Esophagus muscularis mucosa (tissue), 4 donors: Measurements from ENCODE around the gene SLC29A2. TPM values are rescaled to one million over a fixed set of nuclear protein-coding genes. Genes with fewer than 3 reads are reported as not detected.
A peak's percentile ranks its signal among the peaks of the same experiment; 100 is the strongest.

Experiments
- DNase-seq: peaks from one replicate; pipeline ENCODE4 v3.0.0-alpha.2; 2017; ENCODE audit errors: extremely low spot score
- H3K27ac ChIP-seq, 4 donors: fragments of 200-600 bp; sonication (generic); replicated peaks in 1 of 4; 1 replicate in 3 of 4; 2 replicates in 1 of 4; pipeline ENCODE4 v1.5.1; 2016 to 2019; ENCODE audit warnings: mild to moderate bottlenecking in 1 of 4
- H3K27me3 ChIP-seq, 4 donors: fragments of 200-600 bp; sonication (generic); one replicate each; pipeline versions ENCODE4 v1.5.1 to v1.6.0; 2016 to 2019
- H3K36me3 ChIP-seq, 4 donors: fragments of 200-600 bp; sonication (generic); one replicate each; pipeline ENCODE4 v1.5.1; 2016 to 2019
- H3K4me1 ChIP-seq, 4 donors: fragments of 200-600 bp; sonication (generic); one replicate each; pipeline ENCODE4 v1.5.1; 2016 to 2019
- H3K4me3 ChIP-seq, 4 donors: fragments of 200-600 bp; sonication (generic); 1 replicate in 2 of 4; 2 replicates in 2 of 4; pipeline ENCODE4 v1.5.1; 2016 to 2019; ENCODE audit warnings: mild to moderate bottlenecking in 4 of 4, moderate library complexity in 1 of 4
- H3K9me3 ChIP-seq, 4 donors: fragments of 200-600 bp; sonication (generic); 1 replicate in 3 of 4; 2 replicates in 1 of 4; pipeline ENCODE4 v1.5.1; 2016 to 2019
- CTCF ChIP-seq, 3 experiments: fragments of 200-600 bp in 2 of 3; fragments of 450-650 bp in 1 of 3; sonication (generic) in 2 of 3; IDR thresholded peaks; one replicate each; pipeline ENCODE4 v1.5.1; 2017 to 2019; ENCODE audit warnings: antibody characterized with exemption in 3 of 3, mild to moderate bottlenecking in 2 of 3, moderate library complexity in 1 of 3
- EP300 ChIP-seq: sonication (generic); formaldehyde crosslinking; IDR thresholded peaks from one replicate; pipeline ENCODE4 v1.6.1; 2017; ENCODE audit warnings: antibody characterized with exemption
- POLR2A ChIP-seq: fragments of 450-650 bp; IDR thresholded peaks from one replicate; pipeline ENCODE4 v1.6.1; 2017; ENCODE audit warnings: antibody characterized with exemption, moderate library complexity, mild to moderate bottlenecking, low read depth
- POLR2AphosphoS5 ChIP-seq, 2 donors: sonication (generic); formaldehyde crosslinking; IDR thresholded peaks; one replicate each; pipeline ENCODE4 v1.6.1; 2017; ENCODE audit warnings: antibody characterized with exemption in 2 of 2
- WGBS: methylation state at CpG from one replicate; pipeline ENCODE4 v1.1.5; 2018; 5-methylcytosine and 5-hydroxymethylcytosine counted together
- intact Hi-C: fragments of 100-400 bp; cut with DNase I; formaldehyde crosslinking; loops from one replicate; pipeline ENCODE4 v1.15.1; 2023
- total RNA-seq, 4 donors: library from RNA; depleted of rRNA; stranded (reverse); fragments of >200 nt; gene quantifications; one replicate each; pipeline versions ENCODE4 v1.1.0 to v1.2.1, GENCODE V29; 2016

The SLC29A2 gene
- total RNA-seq, 4 donors from 2014 or later: 0.50 to 3.6 (median 1.7) TPM

- H3K4me1 ChIP-seq: peaks cover 21 to 38% (median 35%) of the 10 kb centered on the region in 4 donors
- intact Hi-C loops: loop anchor here (10.0 kb wide), 1 partner anchor 506 kb away; the partner anchor contains the start of gene LRFN4
- no peak overlapping the region for H3K27ac ChIP-seq
- no peak for DNase-seq
- TF ChIP-seq POLR2A: no peak
- no peak for TF ChIP-seq POLR2AphosphoS5 (IDR thresholded peaks at IDR 0.05)
- no peak for TF ChIP-seq CTCF (IDR thresholded peaks at IDR 0.05)
- no peak for TF ChIP-seq EP300
- 94% methylated on average over 2 of the region's 2 CpGs for WGBS
- no peak overlapping the region for H3K4me3 ChIP-seq
- H3K27me3 ChIP-seq: no peaks in the 10 kb centered on the region
- H3K36me3 ChIP-seq: peaks cover 0 to 5% (median 0%) of the 10 kb centered on the region in 4 donors
- no peaks in the 10 kb centered on the region for H3K9me3 ChIP-seq
Observed at GRCh38 chr11:66349084-66349386, 22.5 kb downstream of the SLC29A2 start.

GRCh38 chr11:66347425-66348276 is 23.9 kb downstream of the SLC29A2 start, which contains the start of gene B4GAT1:
TSS of gene B4GAT1 (minus strand) at chr11:66347629. CDS start at chr11:66347545, 84 bp downstream.
- Histone ChIP-seq H3K9me3 (no peaks in the 10 kb centered on the region), H3K4me3 (peak within 1 kb of the TSS; percentile 70 to 96 (median 80)), H3K27ac (peak within 1 kb of the TSS; percentile 88 to 95 (median 94)), H3K4me1 (peaks cover 29 to 51% (median 44%) of the 10 kb centered on the region in 4 donors), H3K27me3 (no peaks in the 10 kb centered on the region), H3K36me3 (no peaks in the 10 kb centered on the region)
- WGBS: 0% methylated on average over 21 of the region's 101 CpGs
- TF ChIP-seq CTCF (IDR thresholded peaks at IDR 0.05) (no peak), POLR2AphosphoS5 (IDR thresholded peaks at IDR 0.05) (peak; percentile 67 to 80)
- intact Hi-C loops: loop anchor here (10.0 kb wide), 1 partner anchor 507 kb away; the partner anchor contains the start of gene LRFN4
- DNase-seq: peak; percentile 97

DNA sequence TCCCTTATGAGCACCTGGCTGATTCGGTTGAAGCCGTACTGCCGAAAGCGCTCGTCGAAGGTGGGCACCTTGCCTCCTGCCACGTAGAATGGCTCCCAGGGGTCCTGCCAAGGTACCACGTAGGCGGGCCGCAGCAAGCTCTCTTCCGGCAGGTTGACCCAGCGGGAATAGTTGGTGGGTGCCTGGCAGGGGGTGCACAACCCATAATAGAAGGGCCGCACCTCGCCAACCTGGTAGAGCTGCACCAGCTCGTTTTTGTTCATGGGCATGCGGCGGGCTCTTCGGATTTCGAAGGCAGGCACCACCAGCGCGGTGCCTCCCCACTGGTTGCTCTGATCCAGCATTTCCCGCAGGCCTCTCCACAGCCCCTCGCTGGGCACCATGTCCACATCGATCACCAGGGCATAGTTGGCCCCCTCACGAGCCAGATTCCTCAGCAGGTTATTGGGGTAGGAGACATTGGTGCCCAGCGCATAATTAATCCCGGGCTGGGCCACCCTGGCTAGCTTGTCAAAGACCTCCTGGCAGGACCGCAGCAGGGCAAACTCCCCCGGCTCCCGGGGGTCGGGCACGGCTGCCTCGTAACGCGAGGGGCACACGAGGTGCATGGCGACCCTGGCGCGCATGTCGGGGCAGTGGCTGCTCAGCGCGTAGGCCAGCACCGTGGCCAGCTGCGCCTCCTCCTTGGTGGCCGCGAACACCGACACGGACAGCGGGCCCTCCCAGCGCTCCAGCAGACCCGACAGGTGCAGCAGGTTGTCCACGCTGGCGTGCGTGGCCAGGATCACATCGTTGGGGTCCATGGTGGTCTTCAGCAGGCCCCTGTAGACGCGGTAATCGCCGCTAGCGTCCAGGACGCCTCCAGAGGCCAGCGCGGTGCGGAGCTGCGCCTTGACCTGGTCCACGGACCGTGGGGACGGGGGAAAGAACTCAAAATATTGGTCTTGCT is 24.8 kb downstream of the SLC29A2 start:
- Histone ChIP-seq H3K36me3 (peaks cover under 1 to 8% (median 6%) of the 10 kb centered on the region in 4 donors), H3K4me1 (peaks cover 29 to 52% (median 44%) of the 10 kb centered on the region in 4 donors), H3K27me3 (no peaks in the 10 kb centered on the region), H3K9me3 (no peaks in the 10 kb centered on the region), H3K27ac (peak overlapping the region; percentile 88 to 95 (median 94)), H3K4me3 (peak overlapping the region; percentile 70 to 96 (median 80))
- no peak for DNase-seq
- intact Hi-C loops: loop anchor here (10.0 kb wide), 1 partner anchor 508 kb away; the partner anchor contains the start of gene LRFN4
- 45% methylated on average over 24 of the region's 68 CpGs for WGBS
- TF ChIP-seq EP300 (no peak), POLR2A (no peak), POLR2AphosphoS5 (IDR thresholded peaks at IDR 0.05) (no peak), CTCF (IDR thresholded peaks at IDR 0.05) (no peak)

GRCh38 chr11:66345316-66345649 is 26.3 kb downstream of the SLC29A2 start:
- WGBS: 2% methylated on average over 4 of the region's 7 CpGs
- H3K9me3 ChIP-seq: no peaks in the 10 kb centered on the region
- TF ChIP-seq CTCF (IDR thresholded peaks at IDR 0.05) (no peak), POLR2A (no peak), POLR2AphosphoS5 (IDR thresholded peaks at IDR 0.05) (no peak), EP300 (no peak)
- peak overlapping the region; percentile 70 to 96 (median 80) for H3K4me3 ChIP-seq
- DNase-seq: no peak
- H3K36me3 ChIP-seq: peaks cover 15 to 22% (median 20%) of the 10 kb centered on the region in 4 donors
- intact Hi-C loops: loop anchor here (10.0 kb wide), 1 partner anchor 510 kb away; the partner anchor contains the start of gene LRFN4
- H3K27ac ChIP-seq: peak overlapping the region; percentile 84 to 95 (median 94)
- H3K4me1 ChIP-seq: peaks cover 29 to 52% (median 44%) of the 10 kb centered on the region in 4 donors
- H3K27me3 ChIP-seq: no peaks in the 10 kb centered on the region
